ENCODE data around the gene PRICKLE4.

DNA sequence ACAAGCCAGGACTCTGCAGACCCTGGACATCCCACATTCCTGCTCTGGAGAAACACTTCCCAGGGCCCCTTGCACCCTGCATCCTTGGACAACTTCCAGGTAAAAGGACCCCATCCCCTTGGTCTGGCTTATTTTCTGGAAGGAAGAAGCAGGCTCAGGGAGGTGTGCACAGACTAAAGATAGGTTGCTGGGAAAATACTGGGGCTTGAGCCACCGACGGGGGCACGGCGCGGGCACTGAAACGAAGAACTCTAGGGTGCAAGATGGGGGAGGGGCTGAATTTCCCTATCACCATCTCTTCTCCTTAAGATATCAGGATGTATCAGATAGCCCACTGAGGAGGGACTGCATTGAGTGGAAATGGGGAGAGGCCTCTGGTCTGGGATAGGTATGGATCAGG, 1.7 kb upstream of the PRICKLE4 start:
- TF ChIP-seq EP300 (IDR thresholded peaks at IDR 0.05) (no peak), POLR2A (IDR thresholded peaks at IDR 0.05; ENCODE audit: low read depth) (no peak), CTCF (IDR thresholded peaks at IDR 0.05) (no peak)
